ENCODE results near the gene RYR2. TPM values are rescaled to one million over a fixed set of nuclear protein-coding genes. Genes with fewer than 3 reads are reported as not detected.

RYR2 gene
- total RNA-seq, 1 donor from 2014 or later = 0.19 TPM

DNA sequence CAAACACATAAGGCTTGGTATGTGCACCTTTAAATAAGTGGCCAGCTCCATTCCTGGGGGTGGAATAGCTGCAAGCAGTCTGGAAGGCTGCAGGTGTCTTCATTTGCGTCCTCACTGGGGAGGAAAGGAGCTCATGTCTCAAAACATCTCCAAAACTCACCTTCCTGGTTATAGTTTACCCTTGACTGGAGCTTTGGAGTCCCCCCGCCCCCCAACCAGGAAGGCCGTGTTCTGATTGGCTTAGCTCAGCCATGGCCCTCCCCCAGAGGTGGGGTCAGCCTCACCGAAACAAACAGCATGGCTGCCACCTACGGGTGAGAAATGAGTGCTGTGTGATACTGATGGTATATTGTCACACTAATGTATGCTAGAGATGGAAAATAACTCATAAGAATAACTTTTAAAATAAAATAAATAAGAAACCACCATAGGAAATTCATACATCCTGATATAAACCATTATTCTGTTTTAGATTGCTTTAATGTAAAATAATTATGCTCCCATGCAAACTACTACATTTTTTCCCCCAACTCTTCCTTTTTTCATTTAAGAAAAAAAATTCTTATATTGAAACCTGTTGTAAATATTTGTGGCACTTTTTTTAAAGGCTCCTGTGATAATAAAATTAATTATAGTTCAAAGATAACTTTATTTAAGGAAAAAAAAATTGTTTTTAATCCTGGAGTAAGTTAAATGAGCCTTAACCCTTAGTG, 757.9 kb downstream of the RYR2 start:
- Mint-ChIP-seq H3K36me3 (ENCODE audit: insufficient read depth) (no peaks in the 10 kb centered on the region), H3K27ac (no peak overlapping the region), H3K4me1 (ENCODE audit: low read depth) (peaks cover 1% of the 10 kb centered on the region), H3K9me3 (ENCODE audit: low read depth) (no peaks in the 10 kb centered on the region), H3K4me3 (ENCODE audit: low read depth) (no peak overlapping the region), H3K27me3 (no peaks in the 10 kb centered on the region)
- TF ChIP-seq, protein P1, sequence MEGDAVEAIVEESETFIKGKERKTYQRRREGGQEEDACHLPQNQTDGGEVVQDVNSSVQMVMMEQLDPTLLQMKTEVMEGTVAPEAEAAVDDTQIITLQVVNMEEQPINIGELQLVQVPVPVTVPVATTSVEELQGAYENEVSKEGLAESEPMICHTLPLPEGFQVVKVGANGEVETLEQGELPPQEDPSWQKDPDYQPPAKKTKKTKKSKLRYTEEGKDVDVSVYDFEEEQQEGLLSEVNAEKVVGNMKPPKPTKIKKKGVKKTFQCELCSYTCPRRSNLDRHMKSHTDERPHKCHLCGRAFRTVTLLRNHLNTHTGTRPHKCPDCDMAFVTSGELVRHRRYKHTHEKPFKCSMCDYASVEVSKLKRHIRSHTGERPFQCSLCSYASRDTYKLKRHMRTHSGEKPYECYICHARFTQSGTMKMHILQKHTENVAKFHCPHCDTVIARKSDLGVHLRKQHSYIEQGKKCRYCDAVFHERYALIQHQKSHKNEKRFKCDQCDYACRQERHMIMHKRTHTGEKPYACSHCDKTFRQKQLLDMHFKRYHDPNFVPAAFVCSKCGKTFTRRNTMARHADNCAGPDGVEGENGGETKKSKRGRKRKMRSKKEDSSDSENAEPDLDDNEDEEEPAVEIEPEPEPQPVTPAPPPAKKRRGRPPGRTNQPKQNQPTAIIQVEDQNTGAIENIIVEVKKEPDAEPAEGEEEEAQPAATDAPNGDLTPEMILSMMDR (IDR thresholded peaks at IDR 0.05; ENCODE audit: unreplicated experiment) = peak; percentile 52
- DNase-seq (ENCODE audit: low spot score, unreplicated experiment) = peak; percentile 30

DNA sequence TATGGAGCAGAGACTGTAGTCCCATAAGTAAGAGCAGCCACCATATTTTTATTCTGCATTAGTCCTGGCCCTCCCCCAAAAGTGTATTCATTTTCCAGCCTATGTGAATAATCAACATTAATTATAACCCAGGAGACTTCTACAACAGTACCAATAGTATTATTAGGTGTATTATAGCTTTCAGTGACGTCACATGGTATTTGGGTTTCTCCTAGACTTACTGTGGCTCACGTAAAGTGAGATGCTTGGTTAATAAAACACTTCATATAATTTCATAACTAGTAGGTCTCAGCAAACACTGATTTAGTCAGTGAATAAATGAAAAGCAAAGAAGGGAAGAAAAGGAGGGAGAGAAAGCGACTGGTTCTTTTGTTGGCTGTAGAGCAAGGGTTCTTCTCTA, 762.5 kb downstream of the RYR2 start:
- H3K36me3 Mint-ChIP-seq (ENCODE audit: insufficient read depth) = no peaks in the 10 kb centered on the region
- H3K27me3 Mint-ChIP-seq = no peaks in the 10 kb centered on the region
- H3K27ac Mint-ChIP-seq = no peak overlapping the region
- H3K4me3 Mint-ChIP-seq (ENCODE audit: low read depth) = no peak overlapping the region
- H3K9me3 Mint-ChIP-seq (ENCODE audit: low read depth) = no peaks in the 10 kb centered on the region
- no peak for DNase-seq (ENCODE audit: low spot score, unreplicated experiment)
- peaks cover 1% of the 10 kb centered on the region for H3K4me1 Mint-ChIP-seq (ENCODE audit: low read depth)
- TF ChIP-seq, protein P1 (IDR thresholded peaks at IDR 0.05; ENCODE audit: unreplicated experiment) = no peak

DNA sequence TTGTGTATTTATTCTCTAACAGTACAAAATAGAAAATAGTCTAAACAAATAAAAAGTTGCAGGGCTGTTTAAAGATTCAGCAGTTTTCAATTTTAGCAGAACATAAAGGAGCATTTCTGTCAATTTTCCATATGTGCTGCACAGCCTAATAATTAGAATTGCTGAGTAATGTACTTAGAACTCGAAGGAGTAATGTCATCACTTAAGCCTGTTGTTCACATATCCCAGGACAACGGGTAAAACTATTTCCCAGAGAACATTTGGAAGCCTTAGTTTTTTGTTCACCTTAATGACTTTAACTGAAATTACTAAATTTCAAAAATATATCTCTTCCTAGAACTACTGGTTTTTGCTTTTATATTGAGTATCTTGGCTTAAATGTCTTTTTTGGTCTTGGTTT, 767.1 kb downstream of the RYR2 start:
- DNase-seq (ENCODE audit: low spot score, unreplicated experiment) = no peak
- Mint-ChIP-seq H3K27me3 (no peaks in the 10 kb centered on the region), H3K4me3 (ENCODE audit: low read depth) (no peak overlapping the region), H3K27ac (no peak overlapping the region), H3K4me1 (ENCODE audit: low read depth) (no peaks in the 10 kb centered on the region), H3K9me3 (ENCODE audit: low read depth) (no peaks in the 10 kb centered on the region), H3K36me3 (ENCODE audit: insufficient read depth) (no peaks in the 10 kb centered on the region)
- TF ChIP-seq, protein P1 (IDR thresholded peaks at IDR 0.05; ENCODE audit: unreplicated experiment) = no peak

DNA sequence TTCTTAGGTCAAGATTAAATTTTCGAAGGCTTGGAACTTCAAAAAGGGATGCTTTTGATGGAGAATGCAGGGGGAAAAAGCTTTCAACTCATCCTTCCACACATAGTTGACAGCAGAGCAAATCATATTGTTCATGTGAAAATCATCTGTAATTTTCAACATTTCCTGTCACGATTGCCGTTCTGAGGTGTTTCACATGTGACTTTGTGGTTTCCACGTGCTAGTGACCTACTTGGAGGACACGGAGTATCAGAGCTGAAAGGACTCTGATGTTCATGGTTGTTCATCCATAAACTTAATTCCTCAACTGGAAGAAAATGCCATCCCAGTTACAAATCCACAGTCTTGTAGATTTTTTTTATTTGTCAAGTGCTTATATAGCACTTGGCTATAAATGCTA, 769.6 kb downstream of the RYR2 start:
- H3K9me3 Mint-ChIP-seq (ENCODE audit: low read depth) = no peaks in the 10 kb centered on the region
- H3K4me1 Mint-ChIP-seq (ENCODE audit: low read depth) = no peaks in the 10 kb centered on the region
- H3K4me3 Mint-ChIP-seq (ENCODE audit: low read depth) = no peak overlapping the region
- H3K27me3 Mint-ChIP-seq = no peaks in the 10 kb centered on the region
- no peak for DNase-seq (ENCODE audit: low spot score, unreplicated experiment)
- no peak overlapping the region for H3K27ac Mint-ChIP-seq
- H3K36me3 Mint-ChIP-seq (ENCODE audit: insufficient read depth) = no peaks in the 10 kb centered on the region
- TF ChIP-seq, protein P1 (IDR thresholded peaks at IDR 0.05; ENCODE audit: unreplicated experiment) = no peak

DNA sequence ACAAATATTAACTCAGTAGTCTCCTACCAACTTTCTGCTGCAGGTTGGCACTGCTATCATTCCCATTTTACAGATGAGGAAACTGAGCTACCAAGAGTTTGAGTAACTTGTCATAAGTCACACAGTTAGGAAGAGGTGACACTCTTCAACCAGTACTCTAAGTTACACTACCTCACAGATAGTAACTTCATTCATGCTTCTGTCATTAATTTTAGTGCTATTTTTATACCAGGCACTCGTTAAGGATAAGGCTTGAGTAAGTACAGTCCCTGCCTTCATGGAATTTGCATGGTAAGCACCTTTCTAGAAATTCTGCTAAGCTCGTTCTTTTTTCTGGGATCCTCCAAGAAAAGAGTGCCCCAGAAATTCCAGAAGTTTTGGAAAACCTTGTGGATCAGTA, 770.1 kb downstream of the RYR2 start:
- no peaks in the 10 kb centered on the region for H3K36me3 Mint-ChIP-seq (ENCODE audit: insufficient read depth)
- no peak overlapping the region for H3K4me3 Mint-ChIP-seq (ENCODE audit: low read depth)
- H3K27me3 Mint-ChIP-seq = no peaks in the 10 kb centered on the region
- no peaks in the 10 kb centered on the region for H3K4me1 Mint-ChIP-seq (ENCODE audit: low read depth)
- no peak overlapping the region for H3K27ac Mint-ChIP-seq
- no peak for DNase-seq (ENCODE audit: low spot score, unreplicated experiment)
- H3K9me3 Mint-ChIP-seq (ENCODE audit: low read depth) = no peaks in the 10 kb centered on the region
- TF ChIP-seq, protein P1 (IDR thresholded peaks at IDR 0.05; ENCODE audit: unreplicated experiment) = no peak

All from progenitor cell of endocrine pancreas (in vitro differentiated cells).